NCI-H748 treated with DMSO at 0.1 percent for 48 hours (cell line): ENCODE data around the gene ABHD14A.
"Not testable (repeated sequence)": the region's sequence is repeated elsewhere in the genome, so short reads cannot be mapped to it uniquely, and the experiment has no call there.

Experiments used
- DNase-seq: peaks from one replicate; lab custom pipeline; 2025; lab: John Stamatoyannopoulos, UW

The ABHD14A gene

DNA sequence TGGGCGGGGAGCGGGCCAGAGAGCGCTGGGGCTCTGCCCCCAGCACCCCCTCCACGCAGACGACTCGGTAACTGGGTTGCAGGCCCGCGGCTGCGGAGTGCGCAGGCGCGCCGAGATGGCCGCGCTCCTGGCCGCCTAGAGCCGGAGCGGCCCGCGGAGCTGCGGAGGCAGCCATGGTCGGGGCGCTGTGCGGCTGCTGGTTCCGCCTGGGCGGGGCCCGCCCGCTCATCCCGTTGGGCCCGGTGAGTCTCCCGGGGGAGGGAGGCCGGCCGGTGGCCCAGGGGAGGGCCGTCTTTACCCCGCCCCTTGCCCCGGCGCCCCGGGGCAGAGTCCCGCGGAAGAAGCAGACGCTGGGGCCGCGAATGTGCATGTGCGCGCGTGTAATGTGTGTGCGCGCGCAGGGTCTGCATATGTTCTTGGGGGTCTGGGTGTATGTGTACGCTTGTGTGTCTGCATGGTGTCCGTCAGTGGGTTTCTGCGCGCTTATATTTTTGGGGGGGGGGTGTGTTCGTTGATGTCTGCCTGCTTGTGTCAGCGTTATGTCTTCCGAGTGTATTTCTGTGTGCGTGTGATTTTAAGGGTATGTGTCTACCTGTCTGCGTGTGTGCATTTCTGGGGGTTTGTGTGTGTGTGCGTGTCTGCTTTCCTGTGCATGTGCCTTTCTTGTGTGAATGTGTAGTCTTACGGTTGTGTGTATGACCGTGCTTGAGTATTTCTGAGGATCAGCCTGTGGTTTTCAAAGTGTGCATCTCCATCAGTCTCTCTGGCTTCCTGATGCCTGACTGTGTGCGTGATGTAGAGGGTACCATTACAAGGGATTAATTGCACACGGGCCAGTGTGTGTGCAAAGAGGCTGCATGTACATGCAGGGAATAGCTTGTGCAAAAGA lies at the start of gene ABHD14A:
Gene ABHD14A (plus strand): TSS at position 102 of the 889 bp plus-strand sequence. CDS start 72 bp downstream, at position 174.
- peak; percentile 11 for DNase-seq

DNA sequence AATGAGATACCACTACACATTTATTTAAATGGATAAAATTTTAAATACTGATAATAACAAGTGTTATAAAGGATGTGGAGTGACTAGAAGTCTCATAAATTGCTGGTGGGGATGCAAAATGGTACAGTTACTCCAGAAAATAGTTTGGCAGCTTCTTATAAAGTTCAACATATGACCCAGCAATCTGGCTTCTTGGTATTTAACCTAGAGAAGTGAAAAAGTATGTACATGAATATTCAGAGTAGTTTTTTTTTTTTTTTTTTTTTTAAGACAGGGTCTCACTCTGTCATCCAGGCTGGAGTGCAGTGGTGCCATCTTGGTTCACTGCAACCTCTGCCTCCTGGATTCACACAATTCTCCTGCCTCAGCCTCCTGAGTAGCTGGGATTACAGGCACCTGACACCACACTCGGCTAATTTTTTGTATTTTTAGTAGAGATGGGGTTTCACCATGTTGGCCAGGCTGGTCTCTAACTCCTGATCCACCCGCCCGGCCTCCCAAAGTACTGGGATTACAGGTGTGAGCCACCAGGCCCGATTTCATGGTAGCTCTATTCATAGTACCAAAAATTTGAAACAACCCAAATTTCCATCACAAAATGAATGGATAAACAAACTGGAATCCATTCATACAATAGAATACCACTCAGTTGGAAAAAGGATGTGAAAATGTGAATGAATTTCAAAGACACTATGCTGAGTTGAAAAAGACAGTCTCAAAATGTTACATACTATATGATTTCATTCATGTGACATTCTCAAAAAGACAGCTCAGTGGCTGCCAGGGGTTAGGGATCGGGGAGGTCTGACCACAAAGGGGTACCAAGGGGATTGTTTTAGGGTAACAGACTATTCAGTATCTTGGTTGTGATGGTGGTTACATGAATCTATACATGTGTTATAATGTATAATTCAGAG lies 47.5 kb upstream of the ABHD14A start:
- no peak for DNase-seq

DNA sequence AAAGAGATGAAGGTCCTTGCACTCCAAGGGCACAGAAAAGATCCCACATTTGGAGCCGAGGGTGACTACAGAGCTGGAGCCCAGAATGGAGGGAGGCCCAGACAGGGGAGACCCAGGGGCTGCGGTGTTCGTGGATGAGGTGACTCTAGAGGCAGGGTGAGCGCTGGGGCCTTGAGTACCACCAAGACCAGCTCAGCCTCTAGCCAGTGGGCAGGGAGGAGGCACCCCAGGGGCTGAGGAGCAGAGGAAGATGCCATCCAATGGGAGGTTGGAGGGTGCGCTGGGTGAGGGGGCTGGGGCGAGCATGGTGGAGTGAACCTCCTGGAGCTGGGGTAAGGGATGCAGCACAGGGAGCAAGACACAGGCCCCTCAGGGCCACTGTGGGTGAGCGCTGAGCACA lies 46.4 kb upstream of the ABHD14A start:
- no peak for DNase-seq

DNA sequence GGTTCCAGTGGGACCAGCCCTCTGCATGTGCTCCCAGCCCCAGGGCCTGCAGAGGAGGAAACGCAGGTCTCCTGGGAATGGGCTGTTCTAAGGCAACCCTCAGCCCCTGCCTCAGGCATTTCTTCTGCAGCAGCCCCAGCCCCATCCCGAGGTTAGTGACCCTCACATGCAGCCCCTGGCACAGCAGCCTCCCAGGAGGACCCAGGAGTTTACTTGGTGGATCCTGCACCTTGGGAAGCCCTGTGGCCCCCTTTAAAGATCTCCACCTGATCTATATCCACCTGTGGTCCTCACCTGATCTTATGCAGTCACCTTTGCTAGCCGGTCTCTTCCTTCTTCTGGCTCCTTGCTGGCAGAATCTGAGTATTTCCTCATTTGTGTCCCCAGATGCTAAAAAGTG lies 45.9 kb upstream of the ABHD14A start:
- DNase-seq: not testable (repeated sequence)

DNA sequence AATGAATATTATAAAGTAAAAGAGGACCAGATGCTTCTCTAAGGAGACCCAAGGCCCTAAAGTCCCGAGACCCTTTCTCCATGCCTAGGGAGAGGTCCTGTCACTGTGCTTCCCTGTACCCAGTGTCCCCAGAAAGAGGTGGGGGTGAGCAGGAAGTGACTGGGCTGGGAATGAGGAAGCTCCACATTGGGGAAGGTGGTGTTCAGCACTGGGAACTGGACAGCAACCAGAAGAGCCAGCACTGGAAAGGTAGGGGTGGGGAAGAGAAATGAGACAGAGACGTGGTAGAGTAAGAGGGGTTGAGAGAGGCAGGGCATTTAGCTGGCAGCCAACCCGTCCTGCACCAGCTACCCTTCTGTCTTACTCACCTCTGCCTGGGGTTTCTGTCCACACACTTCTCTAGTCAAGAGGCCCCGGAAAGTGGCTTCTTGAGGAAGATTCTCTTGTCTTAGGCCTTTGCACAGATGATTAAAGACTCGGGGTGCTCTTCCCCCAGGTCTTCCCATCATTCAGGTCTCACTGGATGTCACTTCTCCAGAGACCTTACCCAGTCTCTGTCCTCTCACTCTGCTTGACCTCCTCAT lies 45.4 kb upstream of the ABHD14A start:
- no peak for DNase-seq

DNA sequence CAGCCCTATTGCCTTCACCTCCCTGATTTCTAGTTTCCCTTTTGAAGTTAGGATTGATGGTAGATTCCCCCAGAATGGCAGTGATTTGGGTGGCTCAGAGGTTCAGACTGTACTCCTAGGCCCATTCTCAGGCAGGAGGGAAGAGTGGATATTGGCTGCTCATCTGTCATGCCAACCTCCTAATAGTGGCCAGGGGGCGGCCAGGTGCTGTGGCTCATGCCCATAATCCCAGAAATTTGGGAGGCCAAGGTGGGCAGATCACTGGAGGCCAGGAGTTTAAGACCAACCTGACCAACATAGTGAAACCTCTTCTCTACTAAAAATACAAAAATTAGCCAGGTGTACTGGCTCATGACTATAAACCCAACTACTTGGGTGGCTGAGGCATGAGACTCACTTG lies 44.4 kb upstream of the ABHD14A start:
- DNase-seq: no peak

DNA sequence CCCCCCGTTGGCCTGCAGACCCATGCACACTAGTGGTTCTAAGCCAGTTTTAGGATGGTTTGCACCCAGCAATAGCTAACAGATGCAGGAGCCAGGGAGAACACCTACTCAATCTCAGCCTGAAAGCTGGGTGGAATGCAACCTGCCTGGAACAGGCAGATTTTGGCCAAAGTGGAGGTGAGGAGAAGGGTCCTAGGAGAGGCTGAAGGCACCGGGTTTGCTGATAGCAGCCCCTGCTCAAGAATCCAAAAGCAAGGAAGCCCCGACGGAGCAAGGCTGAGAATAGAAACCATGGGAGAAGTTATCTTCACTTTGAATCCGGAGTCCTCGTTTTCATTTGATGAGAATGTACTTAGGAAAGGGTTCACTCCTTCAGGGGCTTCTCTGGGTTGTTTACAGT lies 43.1 kb upstream of the ABHD14A start:
- no peak for DNase-seq

DNA sequence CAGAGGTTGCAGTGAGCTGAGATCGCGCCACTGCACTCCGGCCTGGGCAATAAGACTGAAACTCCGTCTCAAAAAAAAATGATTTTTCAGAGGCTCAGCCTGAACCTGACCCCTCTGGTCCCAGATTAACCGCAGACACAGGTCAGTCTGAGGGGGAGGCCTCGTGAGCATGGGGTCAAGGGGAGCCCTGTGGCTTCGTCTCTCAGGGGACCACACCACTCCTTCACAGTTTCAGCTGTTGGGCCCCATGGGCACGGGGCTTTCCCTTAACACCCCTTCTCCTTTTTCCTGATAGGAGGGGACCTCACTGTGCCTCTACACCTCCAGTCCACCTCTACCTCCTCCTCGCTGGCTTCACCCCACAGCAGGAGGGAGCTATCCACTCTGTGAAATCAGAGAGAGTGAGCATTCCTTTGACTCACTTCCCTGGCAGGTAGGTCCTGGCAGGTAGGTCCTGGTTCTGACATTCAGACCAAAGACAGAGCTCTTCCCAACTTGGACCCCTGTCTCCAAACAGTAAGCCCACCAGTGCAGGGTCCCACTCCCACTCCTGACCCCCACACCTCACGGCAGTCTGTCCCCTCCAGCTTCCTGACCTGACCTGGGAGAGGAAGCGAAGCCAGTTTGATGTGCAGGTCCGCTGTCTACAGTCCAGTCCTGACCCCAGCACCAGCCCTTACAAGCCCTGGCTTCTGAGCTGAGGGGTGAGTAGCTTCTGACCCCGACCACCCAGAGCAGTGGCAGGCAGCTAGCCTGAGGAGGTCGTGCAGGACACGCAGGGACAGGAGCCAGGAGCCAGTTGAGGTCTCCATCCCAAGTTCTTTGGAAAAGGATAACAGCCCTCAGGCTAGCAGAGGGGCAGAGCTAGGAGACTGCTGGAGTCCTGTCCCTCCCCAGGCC lies 42.1 kb upstream of the ABHD14A start:
- DNase-seq: no peak

DNA sequence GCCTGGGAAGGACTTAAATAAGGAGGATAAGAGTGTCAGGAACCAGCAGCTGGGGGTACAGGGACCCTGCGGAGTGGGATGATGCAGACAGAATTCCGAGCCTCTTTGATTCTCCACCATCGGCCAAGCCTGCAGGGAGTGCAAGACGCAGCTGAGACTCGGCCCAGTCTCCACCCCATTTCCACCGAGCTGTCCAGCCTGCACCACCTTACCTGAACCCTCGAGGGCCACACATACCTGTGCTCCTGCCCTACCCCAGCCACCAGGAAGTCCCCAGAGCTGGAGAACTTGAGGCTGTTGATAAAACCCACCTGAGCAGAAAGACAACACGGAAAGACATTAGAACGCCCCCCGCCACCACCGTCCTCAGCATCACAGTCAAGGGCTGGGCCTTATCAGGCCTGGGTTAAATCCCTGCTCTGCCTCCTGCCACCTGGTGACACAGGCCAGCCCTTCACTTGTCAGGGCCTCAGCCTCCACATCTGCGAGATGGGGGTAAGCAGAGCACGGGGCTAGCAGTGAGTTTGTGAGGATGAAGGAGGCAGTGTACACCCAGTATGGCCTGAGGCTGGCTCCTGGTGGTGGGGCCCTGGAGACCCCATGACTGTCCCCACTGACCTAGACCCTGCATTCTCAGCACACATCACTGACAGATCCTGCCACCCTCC lies 41.3 kb upstream of the ABHD14A start:
- no peak for DNase-seq

DNA sequence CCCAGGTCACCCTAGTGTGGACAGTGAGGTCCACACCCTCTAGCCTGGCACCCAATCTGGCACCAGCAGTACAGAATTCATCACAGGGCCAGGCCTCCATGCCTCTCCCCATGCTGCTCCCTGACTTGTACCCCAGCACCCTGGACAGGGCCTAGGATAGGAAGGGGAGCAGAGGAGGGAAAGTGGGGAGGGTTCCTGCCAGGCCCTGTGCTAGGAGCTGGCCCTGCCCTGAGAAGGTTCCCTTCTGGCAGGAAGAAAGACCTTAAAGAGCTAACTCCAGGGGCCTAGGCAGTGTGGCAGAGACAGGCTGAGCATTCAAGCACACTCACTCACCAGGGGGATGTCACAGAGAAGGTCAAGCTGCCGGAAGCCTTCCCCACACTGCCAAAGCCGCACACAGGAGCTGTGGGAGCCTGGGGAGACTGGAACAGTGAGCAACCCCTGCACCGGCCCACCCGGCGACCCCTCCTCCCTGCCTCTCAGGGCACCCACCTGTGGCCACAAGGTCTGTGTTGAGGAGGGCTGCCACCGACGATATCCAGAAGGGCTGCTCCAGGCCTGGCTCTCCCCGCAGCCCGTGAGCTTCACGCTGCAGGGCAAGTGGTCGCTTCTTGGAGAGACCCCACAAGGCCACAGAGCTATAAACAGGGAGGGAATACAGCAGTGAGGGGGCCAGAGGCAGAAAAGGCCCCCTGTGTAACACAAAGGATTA lies 40.6 kb upstream of the ABHD14A start:
- DNase-seq: no peak

DNA sequence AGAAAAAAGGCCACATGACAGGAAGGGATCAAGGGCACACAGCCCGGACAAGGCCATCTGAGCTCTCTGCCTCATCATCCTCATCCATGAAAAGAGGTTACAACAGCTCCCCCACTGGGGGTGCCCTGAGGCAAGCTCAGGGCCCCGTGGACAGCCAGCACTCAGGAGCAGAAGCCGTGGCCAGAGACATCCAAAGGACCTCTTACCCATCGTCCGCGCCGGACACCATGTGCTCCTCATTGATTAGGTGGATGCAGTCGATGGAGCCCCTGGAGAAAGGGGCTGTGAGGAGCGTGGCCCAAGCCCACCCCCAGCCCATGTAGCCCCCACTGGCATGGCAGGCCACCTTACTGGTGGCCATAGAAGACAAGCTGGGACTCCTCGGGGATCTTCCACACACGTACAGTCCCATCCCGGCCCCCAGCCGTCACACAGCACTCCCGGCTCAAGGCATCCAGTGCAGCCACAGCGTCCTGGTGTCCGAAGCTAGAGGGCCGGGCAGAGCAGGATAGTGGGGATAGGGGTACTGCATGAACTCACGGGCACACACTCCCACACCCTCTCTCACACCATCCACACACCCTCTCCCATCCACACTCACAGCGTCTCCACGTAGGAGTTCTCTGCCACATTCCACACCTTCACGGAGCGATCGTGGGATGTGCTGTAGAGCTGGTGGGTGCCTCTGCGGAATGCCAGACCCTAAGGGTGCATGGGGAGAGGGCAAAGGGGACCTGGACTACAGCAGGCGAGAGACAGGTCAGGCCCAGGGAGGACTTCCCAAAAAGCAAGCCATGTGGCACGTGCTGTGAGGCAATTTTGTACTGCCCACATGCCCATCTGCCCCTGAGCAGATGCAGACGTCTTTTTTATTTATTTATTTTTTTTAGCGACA lies 39.6 kb upstream of the ABHD14A start:
- DNase-seq: no peak

DNA sequence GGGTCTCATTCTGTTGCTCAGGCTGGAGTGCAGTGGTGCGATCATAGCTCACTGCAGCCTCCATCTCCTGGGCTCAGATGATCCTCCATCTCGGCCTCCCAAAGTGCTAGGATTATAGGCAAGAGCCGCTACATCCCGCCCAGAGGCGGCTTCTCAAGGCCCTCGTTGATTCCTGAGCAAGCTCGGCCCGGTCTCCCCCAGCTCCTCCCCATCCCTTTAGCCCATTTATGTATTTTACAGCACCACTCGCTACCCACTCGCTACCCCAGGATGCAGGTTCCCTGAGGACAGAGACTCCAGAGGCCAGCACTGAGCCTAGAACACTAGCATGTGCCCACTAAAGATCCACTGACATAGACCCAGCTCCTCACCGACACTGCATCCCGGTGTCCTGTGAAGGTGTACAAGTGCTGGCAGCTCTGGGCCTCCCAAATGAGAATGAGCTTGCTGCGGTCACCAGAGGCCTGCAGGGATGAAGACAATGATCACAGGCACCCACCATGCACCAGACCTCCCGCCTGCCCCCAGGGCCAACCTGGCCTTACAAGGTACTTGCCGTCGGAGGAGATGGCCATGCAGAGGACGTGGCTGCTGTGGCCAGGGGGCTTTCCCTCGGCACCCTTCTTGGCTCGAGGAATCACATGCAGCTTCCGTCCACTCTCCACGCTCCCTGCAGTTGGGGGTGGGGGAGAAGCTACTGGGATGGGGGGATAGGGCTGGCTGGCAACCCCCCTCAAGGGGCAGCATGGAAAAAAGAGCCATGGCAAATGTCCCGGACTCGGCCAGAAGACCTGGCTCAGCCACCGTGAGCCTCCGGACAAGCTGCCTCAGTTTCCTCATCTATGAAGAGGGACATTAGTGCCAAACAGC lies 38.7 kb upstream of the ABHD14A start:
- DNase-seq: no peak

DNA sequence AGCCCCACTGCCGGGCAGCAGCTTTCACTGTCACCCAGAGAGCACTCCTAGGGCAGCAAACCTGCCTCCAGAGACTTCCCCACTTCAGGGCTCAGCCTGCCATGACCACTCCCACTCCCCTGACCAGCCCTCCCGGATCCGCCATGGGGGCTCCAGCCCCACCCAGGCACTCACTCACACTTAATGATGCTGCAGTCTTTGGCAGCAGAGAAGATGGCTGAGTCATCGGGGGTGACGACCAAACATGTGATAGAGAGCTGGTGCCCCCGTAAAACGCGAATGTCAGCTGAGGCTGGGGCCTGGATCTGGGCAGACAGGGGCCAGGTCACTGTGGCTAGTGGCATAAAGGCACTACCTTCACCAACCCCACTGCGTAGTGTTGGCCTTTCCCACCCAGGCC lies 37.9 kb upstream of the ABHD14A start:
- DNase-seq: no peak

DNA sequence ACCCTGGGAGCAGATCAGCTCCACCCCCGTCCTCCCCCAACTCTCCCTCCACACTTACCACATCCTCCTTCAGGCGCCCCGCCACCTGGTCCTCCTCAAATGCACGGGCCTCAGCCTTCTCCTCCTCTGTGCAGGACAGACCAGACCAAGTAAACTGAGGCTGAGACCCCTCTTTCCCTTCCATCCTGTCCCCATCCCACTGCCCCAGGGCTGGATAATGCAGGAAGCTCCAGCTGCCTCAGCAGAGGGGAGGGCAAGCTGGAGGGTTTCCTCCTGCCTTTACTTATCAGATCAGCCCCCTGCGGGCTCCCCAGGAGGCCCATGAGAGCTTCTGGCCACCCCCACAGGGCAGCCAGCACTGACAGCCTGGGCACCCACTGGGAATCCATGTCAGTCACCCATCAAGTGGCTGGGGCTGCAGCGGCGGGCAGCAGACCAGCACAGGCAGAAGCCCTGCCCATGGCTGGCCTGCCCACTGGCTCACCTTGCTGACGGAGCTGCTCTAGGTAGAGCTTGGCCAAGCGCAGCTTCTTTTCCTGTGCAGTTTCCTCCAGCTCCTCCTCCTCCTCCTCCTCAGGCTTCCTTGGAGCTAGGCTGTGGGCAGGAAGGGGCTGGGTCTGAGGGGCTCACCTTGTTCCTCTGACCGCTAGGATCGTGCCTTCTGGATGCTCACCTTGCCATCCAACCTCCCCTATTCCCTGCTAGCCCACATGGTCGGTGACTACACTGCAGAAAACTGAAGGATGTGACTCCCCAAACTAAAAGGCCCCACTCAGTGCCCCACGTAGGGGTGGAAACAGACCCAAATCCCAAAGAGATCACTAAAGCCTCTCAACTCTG lies 37.0 kb upstream of the ABHD14A start:
- DNase-seq: no peak

DNA sequence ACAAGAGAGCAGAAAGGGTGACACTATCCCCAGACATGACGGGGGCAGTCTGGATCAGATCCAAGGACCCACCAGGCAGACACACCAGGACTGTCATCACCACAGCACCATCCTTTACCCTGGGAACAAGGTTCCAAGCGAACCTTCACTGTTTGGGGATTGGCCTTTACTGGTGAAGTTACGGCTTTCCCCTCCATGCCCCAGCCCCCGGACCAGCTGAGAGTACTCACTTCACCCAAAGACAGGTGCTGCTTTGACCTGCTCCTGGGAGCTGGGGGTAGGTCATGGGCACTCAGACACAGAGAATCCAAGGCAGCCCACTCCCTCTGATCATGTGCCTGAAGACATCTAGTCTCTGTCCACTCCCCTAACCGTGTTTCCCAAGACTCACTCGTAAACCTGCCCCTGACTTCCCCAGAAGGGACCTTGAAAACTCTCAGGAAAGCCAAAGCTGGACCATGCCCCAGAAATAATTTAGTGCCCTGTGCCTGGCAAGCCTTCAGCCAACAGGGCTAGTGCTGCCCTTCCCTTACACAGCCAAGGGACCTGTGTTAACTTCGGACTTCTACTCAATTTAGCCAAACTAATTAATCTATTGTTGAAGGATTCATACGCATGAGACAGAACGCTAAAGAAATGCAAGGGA lies 36.0 kb upstream of the ABHD14A start:
- DNase-seq: no peak

DNA sequence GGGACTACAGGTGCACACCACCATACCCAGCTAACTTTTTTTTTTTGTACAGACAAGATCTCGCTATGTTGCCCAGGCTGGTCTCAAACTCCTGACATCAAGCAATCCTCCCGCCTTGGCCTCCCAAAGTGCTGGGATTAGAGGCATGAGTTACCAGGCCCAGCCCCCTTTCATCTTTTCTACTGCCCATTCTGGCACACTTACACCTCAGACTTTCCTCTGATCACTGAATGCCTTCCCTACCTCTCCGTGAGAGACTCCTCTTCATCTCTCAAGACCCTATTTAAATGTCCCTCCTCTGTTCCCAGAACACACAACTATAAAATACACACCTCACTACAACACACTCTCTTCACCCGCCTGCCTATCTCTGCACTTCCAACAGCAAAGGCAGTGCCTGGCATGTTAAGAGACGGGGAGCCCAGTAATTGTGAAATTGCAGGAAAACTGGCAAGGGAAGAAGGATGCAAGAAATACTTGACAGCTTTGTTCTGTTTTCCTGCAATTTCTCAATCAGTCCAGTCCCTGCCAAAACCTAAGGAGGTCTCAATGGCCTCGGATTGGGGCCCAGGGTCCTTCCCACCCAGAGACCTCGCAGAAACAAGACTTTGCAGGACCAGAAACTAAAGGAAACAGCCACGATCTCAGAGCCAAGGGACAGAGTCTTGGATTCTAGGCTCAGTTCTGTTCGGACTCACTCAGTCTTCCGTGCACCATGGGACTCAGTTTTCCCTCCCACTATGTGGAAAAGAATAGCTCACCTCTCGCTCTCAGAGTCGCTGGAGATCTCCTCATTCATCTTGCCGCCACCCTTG lies 34.0 kb upstream of the ABHD14A start:
- DNase-seq: no peak
